GM23338 (cell line): ENCODE measurements around the gene DTD1. TPM values are rescaled to one million over a fixed set of nuclear protein-coding genes. Genes with fewer than 3 reads are reported as not detected.

Source experiments
- ATAC-seq: fragments of 200-7000 bp; cut with Tn5 transposase; 3 replicates; pipeline ENCODE4 v1.9.1; 2020
- DNase-seq: peaks from one replicate; pipeline ENCODE4 v3.0.0-alpha.2; 2015; ENCODE audit warnings: low spot score
- H2AFZ ChIP-seq: fragments of 200-600 bp; sonication (generic); 2 replicates; pipeline ENCODE4 v1.8.0; 2016; ENCODE audit warnings: antibody characterized with exemption, mild to moderate bottlenecking, moderate library complexity
- H3F3A ChIP-seq: fragments of 200-600 bp; sonication (generic); replicated peaks from 2 replicates; pipeline ENCODE4 v1.8.0; 2017; ENCODE audit warnings: antibody characterized with exemption, mixed run types, low read depth
- H3K27ac ChIP-seq: fragments of 200-600 bp; sonication (generic); 2 replicates; pipeline ENCODE4 v1.6.1; 2016; ENCODE audit warnings: low read depth
- H3K27me3 ChIP-seq: fragments of 200-600 bp; sonication (generic); 2 replicates; pipeline ENCODE4 v1.8.0; 2016; ENCODE audit warnings: mild to moderate bottlenecking, mixed run types, moderate library complexity; ENCODE audit not compliant: insufficient read depth
- H3K36me3 ChIP-seq: fragments of 200-600 bp; sonication (generic); 2 replicates; pipeline ENCODE4 v1.8.0; 2016; ENCODE audit warnings: mild to moderate bottlenecking; ENCODE audit not compliant: insufficient read depth
- H3K4me1 ChIP-seq: fragments of 200-600 bp; sonication (generic); 2 replicates; pipeline ENCODE4 v1.8.0; 2016; ENCODE audit warnings: mild to moderate bottlenecking, moderate library complexity; ENCODE audit not compliant: insufficient read depth
- H3K4me2 ChIP-seq: fragments of 200-600 bp; sonication (generic); 2 replicates; pipeline ENCODE4 v1.7.1; 2017; ENCODE audit warnings: mixed run types
- H3K4me3 ChIP-seq: fragments of 200-600 bp; sonication (generic); 2 replicates; pipeline ENCODE4 v1.6.1; 2016; ENCODE audit warnings: mixed run types
- H3K79me2 ChIP-seq: fragments of 200-600 bp; sonication (generic); replicated peaks from 2 replicates; pipeline ENCODE4 v1.8.0; 2017; ENCODE audit warnings: mild to moderate bottlenecking; ENCODE audit not compliant: insufficient read depth
- H3K9me2 ChIP-seq: fragments of 200-600 bp; sonication (generic); 2 replicates; pipeline ENCODE4 v1.8.0; 2017; ENCODE audit not compliant: insufficient read depth
- H4K20me1 ChIP-seq: fragments of 200-600 bp; sonication (generic); replicated peaks from 2 replicates; pipeline ENCODE4 v1.8.0; 2017; ENCODE audit warnings: mild to moderate bottlenecking; ENCODE audit not compliant: insufficient read depth
- H3K27ac Mint-ChIP-seq: 2 replicates; pipeline ENCODE4 v1.8.0; 2020; ENCODE audit warnings: inconsistent platforms, mild to moderate bottlenecking, moderate library complexity, mixed read lengths
- H3K27me3 Mint-ChIP-seq: 3 replicates; pipeline ENCODE4 v1.8.0; 2022; ENCODE audit warnings: low read depth, mild to moderate bottlenecking, moderate library complexity, mixed read lengths, inconsistent platforms; ENCODE audit not compliant: insufficient read depth, poor library complexity
- H3K36me3 Mint-ChIP-seq: 3 replicates; pipeline ENCODE4 v1.8.0; 2021; ENCODE audit warnings: low read depth, mild to moderate bottlenecking, inconsistent platforms, moderate library complexity, mixed read lengths
- H3K4me1 Mint-ChIP-seq: 3 replicates; pipeline ENCODE4 v1.8.0; 2020; ENCODE audit warnings: mild to moderate bottlenecking, inconsistent platforms, mixed read lengths
- H3K4me3 Mint-ChIP-seq: 3 replicates; pipeline ENCODE4 v1.8.0; 2021; ENCODE audit warnings: moderate library complexity, mild to moderate bottlenecking, inconsistent platforms, mixed read lengths
- H3K9me3 Mint-ChIP-seq: 3 replicates; pipeline ENCODE4 v1.8.0; 2020; ENCODE audit warnings: moderate library complexity, mild to moderate bottlenecking, inconsistent platforms, mixed read lengths
- CREB1 ChIP-seq: fragments of 250-450 bp; sonication (Bioruptor Pico); IDR thresholded peaks from 2 replicates; pipeline ENCODE4 v1.5.0; 2020; ENCODE audit warnings: low read depth, mild to moderate bottlenecking, moderate library complexity
- CTCF ChIP-seq, 2 experiments: fragments of 200-600 bp in 1 of 2; sonication (generic) in 1 of 2; conservative IDR thresholded peaks; 2 replicates each; pipeline versions ENCODE4 v1.5.1 to v1.6.1; 2016 to 2017; ENCODE audit warnings: antibody characterized with exemption in 2 of 2, low read depth in 2 of 2, mild to moderate bottlenecking in 2 of 2, moderate library complexity in 1 of 2
- ETS1 ChIP-seq: IDR thresholded peaks from 2 replicates; pipeline ENCODE4 v1.6.1; 2016; ENCODE audit warnings: antibody characterized with exemption
- EZH2 ChIP-seq: fragments of 200-600 bp; sonication (generic); IDR thresholded peaks from one replicate; pipeline ENCODE4 v1.8.0; 2017; ENCODE audit warnings: antibody characterized with exemption, mild to moderate bottlenecking, low read depth; ENCODE audit not compliant: unreplicated experiment
- EZH2phosphoT487 ChIP-seq: fragments of 200-600 bp; sonication (generic); IDR thresholded peaks from one replicate; pipeline ENCODE4 v1.8.1; 2018; ENCODE audit warnings: antibody characterized with exemption; ENCODE audit not compliant: unreplicated experiment
- JUNB ChIP-seq: IDR thresholded peaks from one replicate; pipeline ENCODE4 v1.6.1; 2016; ENCODE audit warnings: antibody characterized with exemption; ENCODE audit not compliant: unreplicated experiment
- NANOG ChIP-seq: IDR thresholded peaks from 2 replicates; pipeline ENCODE4 v1.6.1; 2016; ENCODE audit warnings: antibody characterized with exemption, borderline replicate concordance
- REST ChIP-seq: IDR thresholded peaks from one replicate; pipeline ENCODE4 v1.6.1; 2018; ENCODE audit warnings: antibody characterized with exemption; ENCODE audit not compliant: unreplicated experiment
- STAT1 ChIP-seq: IDR thresholded peaks from one replicate; pipeline ENCODE4 v1.6.1; 2016; ENCODE audit warnings: antibody characterized with exemption; ENCODE audit not compliant: unreplicated experiment
- ZNF114 ChIP-seq: fragments of 250-450 bp; sonication (Bioruptor Pico); IDR thresholded peaks from 2 replicates; pipeline ENCODE4 v1.5.0; 2020; ENCODE audit warnings: mild to moderate bottlenecking, moderate library complexity
- polyA plus RNA-seq: library from polyadenylated mRNA; unstranded; fragments of >200 nt; fragmentation: Nextera tagmentation; extraction: Ambion mirVana; gene quantifications from 2 replicates; pipeline ENCODE4 v1.2.1, GENCODE V29; 2016
- total RNA-seq: library from RNA; depleted of rRNA; stranded (reverse); fragments of >200 nt; shearing (Covaris generic); gene quantifications from 2 replicates; pipeline ENCODE4 v1.2.3, GENCODE V29; 2014

The DTD1 gene
- total and polyA plus RNA-seq, 2 experiments from 2014 or later = 69.8 to 74.0 TPM

GRCh38 chr20:18778690-18779392 lies 191.0 kb downstream of the DTD1 start:
- Histone ChIP-seq H3K4me3 (no peak overlapping the region), H3F3A (no peaks in the 10 kb centered on the region), H3K4me2 (no peak overlapping the region), H2AFZ (no peak overlapping the region), H3K4me1 (no peaks in the 10 kb centered on the region), H3K9me2 (no peaks in the 10 kb centered on the region; the same call in 1 of the 2 replicates), H3K36me3 (no peaks in the 10 kb centered on the region), H3K79me2 (no peaks in the 10 kb centered on the region), H3K27me3 (no peaks in the 10 kb centered on the region), H4K20me1 (no peaks in the 10 kb centered on the region), H3K27ac (no peak overlapping the region)
- H3K36me3 Mint-ChIP-seq = no peaks in the 10 kb centered on the region
- TF ChIP-seq CTCF (conservative IDR thresholded peaks at IDR 0.05; ENCODE audit: low read depth in 2 of 2) (peak; percentile 30 to 58; a peak in 3 of 4 replicates), EZH2 (no peak), JUNB (no peak)
- H3K27ac Mint-ChIP-seq = no peak overlapping the region
- DNase-seq (peak; percentile 52), ATAC-seq (peak; percentile 92)
- H3K4me3 Mint-ChIP-seq = no peak overlapping the region
- H3K27me3 Mint-ChIP-seq = peaks cover 2% of the 10 kb centered on the region
- H3K9me3 Mint-ChIP-seq = peaks cover 7% of the 10 kb centered on the region; the same call in 1 of the 3 replicates
- H3K4me1 Mint-ChIP-seq = no peaks in the 10 kb centered on the region

- no peak for ATAC-seq
- no peak for TF ChIP-seq ZNF114 (CRISPR knock-in tag)
- TF ChIP-seq REST = no peak
- no peak for TF ChIP-seq CREB1 (CRISPR knock-in tag)
- TF ChIP-seq STAT1 = no peak
- no peak for TF ChIP-seq ETS1
- no peak for TF ChIP-seq NANOG
- no peak for TF ChIP-seq EZH2phosphoT487
Observed at GRCh38 chr20:18780385-18781130, 192.7 kb downstream of the DTD1 start.

More at GRCh38 chr20:18780385-18781130, 192.7 kb downstream of the DTD1 start:
- Mint-ChIP-seq H3K36me3 (no peaks in the 10 kb centered on the region), H3K9me3 (peaks cover 8% of the 10 kb centered on the region; the same call in 2 of the 3 replicates), H3K4me3 (no peak overlapping the region), H3K27me3 (peaks cover 4% of the 10 kb centered on the region), H3K4me1 (no peaks in the 10 kb centered on the region), H3K27ac (no peak overlapping the region)
- no peak overlapping the region for H2AFZ ChIP-seq
- H3K27ac ChIP-seq = no peak overlapping the region
- no peaks in the 10 kb centered on the region for H3F3A ChIP-seq
- no peaks in the 10 kb centered on the region for H3K9me2 ChIP-seq
- no peak for DNase-seq
- H3K79me2 ChIP-seq = no peaks in the 10 kb centered on the region
- no peak overlapping the region for H3K4me3 ChIP-seq
- no peaks in the 10 kb centered on the region for H4K20me1 ChIP-seq
- H3K4me1 ChIP-seq = no peaks in the 10 kb centered on the region
- no peaks in the 10 kb centered on the region for H3K36me3 ChIP-seq
- H3K4me2 ChIP-seq = no peak overlapping the region
- H3K27me3 ChIP-seq = no peaks in the 10 kb centered on the region
